Right lobe of liver (tissue), 6 donors: ENCODE results near the gene MACROH2A1. TPM values are rescaled to one million over a fixed set of nuclear protein-coding genes. Genes with fewer than 3 reads are reported as not detected.

ENCODE experiments used
- ATAC-seq, 4 donors: fragments of 200-7000 bp; cut with Tn5 transposase; one replicate each; pipeline ENCODE4 v1.9.1; 2020; ENCODE audit warnings: mild to moderate bottlenecking in 4 of 4, moderate library complexity in 4 of 4
- DNase-seq, 3 donors: peaks; one replicate each; pipeline ENCODE4 v3.0.0-alpha.2; 2020
- H3K27ac ChIP-seq, 3 donors: fragments of 200-600 bp; one replicate each; pipeline ENCODE4 v1.8.0; 2022
- H3K27me3 ChIP-seq, 2 donors: fragments of 200-600 bp; one replicate each; pipeline ENCODE4 v1.8.0; 2022
- H3K36me3 ChIP-seq, 4 donors: fragments of 200-600 bp; sonication (generic) in 1 of 4; one replicate each; pipeline versions ENCODE4 v1.5.1 to v1.8.0; 2017 to 2022; ENCODE audit warnings: control low read depth in 1 of 4
- H3K4me1 ChIP-seq, 4 donors: fragments of 200-600 bp; sonication (generic) in 1 of 4; one replicate each; pipeline versions ENCODE4 v1.5.1 to v1.8.0; 2017 to 2022; ENCODE audit warnings: control low read depth in 1 of 4
- H3K4me3 ChIP-seq, 3 donors: fragments of 200-600 bp; one replicate each; pipeline ENCODE4 v1.8.0; 2022
- H3K9me3 ChIP-seq, 4 donors: fragments of 200-600 bp; sonication (generic) in 1 of 4; one replicate each; pipeline versions ENCODE4 v1.5.1 to v1.8.0; 2017 to 2022; ENCODE audit warnings: control low read depth in 1 of 4
- CTCF ChIP-seq, 4 donors: fragments of 200-600 bp in 3 of 4; fragments of 450-650 bp in 1 of 4; IDR thresholded peaks; one replicate each; pipeline versions ENCODE4 v1.5.1 to v1.8.0; 2016 to 2022; ENCODE audit warnings: antibody characterized with exemption in 4 of 4, mild to moderate bottlenecking in 2 of 4
- POLR2A ChIP-seq: fragments of 450-650 bp; IDR thresholded peaks from one replicate; pipeline ENCODE4 v1.6.1; 2017; ENCODE audit warnings: antibody characterized with exemption, mild to moderate bottlenecking
- WGBS: methylation state at CpG from one replicate; pipeline ENCODE4 v1.1.6; 2018; ENCODE audit warnings: low coverage, low lambda C conversion rate; ENCODE audit not compliant: insufficient coverage; ENCODE audit errors: missing lambda C conversion rate; 5-methylcytosine and 5-hydroxymethylcytosine counted together
- intact Hi-C, 2 donors: fragments of 100-400 bp; cut with DNase I; formaldehyde crosslinking; loops; one replicate each; pipeline versions ENCODE4 v1.11.2 to v1.14.1; 2022
- total RNA-seq, 6 experiments: library from RNA; depleted of rRNA in 2 of 6; stranded (reverse); fragments of >200 nt in 2 of 6; fragmentation: NEBNext Ultra II Directional in 3 of 6; extraction: Animal tissue kit (Norgen Biotek cat#: 25700) in 3 of 6; gene quantifications; one replicate each; pipeline versions ENCODE4 v1.1.0 to v1.2.4, GENCODE V29; 2016 to 2023
- donor health status: DM: no; HTN: yes; CAD: no.
- donor health status: DM: no; HTN: no; CAD: no.
- donor health status: DM: no; HTN: no; CAD: no.
- donor health status: DM: no; HTN: yes; CAD: no.
- donor health status: DM: no; HTN: yes; CAD: no.

MACROH2A1 gene
- total RNA-seq, 6 experiments from 2014 or later, result 40.0 to 113 (median 51.6) TPM

GRCh38 chr5:135428586-135428985 lies 29.6 kb upstream of the MACROH2A1 start:
- DNase-seq (no peak), ATAC-seq (no peak)
- intact Hi-C loops, result no loop called here
- no peaks in the 10 kb centered on the region for H3K36me3 ChIP-seq
- H3K4me3 ChIP-seq, result no peak overlapping the region
- no peaks in the 10 kb centered on the region for H3K27me3 ChIP-seq
- H3K4me1 ChIP-seq, result no peaks in the 10 kb centered on the region
- H3K9me3 ChIP-seq, result no peaks in the 10 kb centered on the region
- TF ChIP-seq POLR2A, result no peak
- TF ChIP-seq CTCF (IDR thresholded peaks at IDR 0.05), result no peak
- 57% methylated on average over 1 of the region's 1 CpG for WGBS
- H3K27ac ChIP-seq, result no peak overlapping the region

GRCh38 chr5:135426102-135427082 lies 27.4 kb upstream of the MACROH2A1 start:
- peak; percentile 73 to 84 (median 80) for ATAC-seq
- no peaks in the 10 kb centered on the region for H3K27me3 ChIP-seq
- 32% methylated on average over 6 of the region's 7 CpGs for whole genome bisulfite sequencing

GRCh38 chr5:135425641-135426040 lies 26.6 kb upstream of the MACROH2A1 start:
- Histone ChIP-seq H3K27me3 (no peaks in the 10 kb centered on the region), H3K4me1 (no peaks in the 10 kb centered on the region), H3K27ac (no peak overlapping the region), H3K36me3 (no peaks in the 10 kb centered on the region), H3K4me3 (no peak overlapping the region), H3K9me3 (no peaks in the 10 kb centered on the region)
- TF ChIP-seq POLR2A (no peak), CTCF (IDR thresholded peaks at IDR 0.05) (no peak)
- 25% methylated on average over 2 of the region's 2 CpGs for WGBS
- ATAC-seq (no peak), DNase-seq (no peak)
- intact Hi-C loops, result no loop called here

More at GRCh38 chr5:135426102-135427082, 27.4 kb upstream of the MACROH2A1 start:
- no peaks in the 10 kb centered on the region for H3K36me3 ChIP-seq
- peak; percentile 53 to 71 (median 56) for TF ChIP-seq CTCF (IDR thresholded peaks at IDR 0.05)
- no peak for TF ChIP-seq POLR2A
- no peak overlapping the region for H3K4me3 ChIP-seq
- no peak for DNase-seq
- no peaks in the 10 kb centered on the region for H3K4me1 ChIP-seq
- intact Hi-C loops, result no loop called here
- no peak overlapping the region for H3K27ac ChIP-seq
- no peaks in the 10 kb centered on the region for H3K9me3 ChIP-seq

- no peak for ATAC-seq
- no peaks in the 10 kb centered on the region for H3K36me3 ChIP-seq
- H3K27me3 ChIP-seq, result no peaks in the 10 kb centered on the region
- DNase-seq, result no peak
- TF ChIP-seq CTCF (IDR thresholded peaks at IDR 0.05) (no peak), POLR2A (no peak)
- no peaks in the 10 kb centered on the region for H3K4me1 ChIP-seq
- H3K4me3 ChIP-seq, result no peak overlapping the region
- intact Hi-C loops, result no loop called here
- no peak overlapping the region for H3K27ac ChIP-seq
- 89% methylated on average over 1 of the region's 1 CpG for WGBS
- H3K9me3 ChIP-seq, result no peaks in the 10 kb centered on the region
Measured at GRCh38 chr5:135423846-135424168, 24.8 kb upstream of the MACROH2A1 start.
